DMS79 treated with DMSO at 0.1 percent for 48 hours (cell line): ENCODE results near the gene TBX21.
"Not testable (repeated sequence)": the region's sequence is repeated elsewhere in the genome, so short reads cannot be mapped to it uniquely, and the experiment has no call there.

Source experiments
- DNase-seq: peaks from one replicate; lab custom pipeline; 2025; lab: John Stamatoyannopoulos, UW

The TBX21 gene

DNA sequence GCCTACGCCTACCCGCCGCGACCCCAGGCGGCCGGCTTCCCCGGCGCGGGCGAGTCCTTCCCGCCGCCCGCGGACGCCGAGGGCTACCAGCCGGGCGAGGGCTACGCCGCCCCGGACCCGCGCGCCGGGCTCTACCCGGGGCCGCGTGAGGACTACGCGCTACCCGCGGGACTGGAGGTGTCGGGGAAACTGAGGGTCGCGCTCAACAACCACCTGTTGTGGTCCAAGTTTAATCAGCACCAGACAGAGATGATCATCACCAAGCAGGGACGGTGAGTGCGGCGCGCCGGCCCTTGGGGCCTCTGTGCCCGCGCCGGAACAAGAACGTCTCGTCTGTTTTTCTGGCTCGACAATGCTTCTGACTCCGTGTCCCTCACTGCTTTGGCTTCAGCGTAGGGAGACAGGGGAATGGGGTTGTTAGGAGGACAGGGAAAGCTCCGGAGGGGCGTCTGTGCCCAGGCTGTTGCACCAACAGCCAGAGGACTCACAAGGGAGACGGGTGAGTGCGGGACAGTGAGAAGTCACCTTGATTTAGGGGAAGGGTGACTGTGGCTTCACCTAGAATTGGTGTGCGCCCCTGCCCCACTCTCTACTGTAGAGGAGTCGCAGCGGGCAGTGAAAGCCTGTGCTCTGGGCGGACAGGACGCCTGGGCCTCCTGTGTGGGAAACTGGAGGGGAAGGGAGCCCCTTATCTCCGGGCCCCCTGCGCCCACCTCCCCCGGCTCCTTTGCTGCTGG lies 806 bp downstream of the TBX21 start:
- peak; percentile 13 for DNase-seq

DNA sequence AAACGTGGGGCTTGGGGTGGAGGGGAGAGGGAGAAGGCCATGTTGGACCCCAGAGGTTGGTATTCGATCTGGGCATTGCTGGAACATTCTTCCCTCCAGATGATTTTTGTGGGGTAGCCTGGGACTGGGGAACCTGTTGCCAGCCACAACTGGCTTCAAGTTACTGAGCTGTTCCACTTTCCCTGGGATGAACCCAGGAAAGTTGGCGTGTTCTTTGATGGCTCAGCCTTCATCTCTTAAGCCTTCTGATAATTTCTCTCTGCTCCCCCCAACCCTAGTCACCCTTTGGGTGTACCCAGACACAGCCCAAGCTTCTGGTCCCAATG lies 2.1 kb downstream of the TBX21 start:
- no peak for DNase-seq

DNA sequence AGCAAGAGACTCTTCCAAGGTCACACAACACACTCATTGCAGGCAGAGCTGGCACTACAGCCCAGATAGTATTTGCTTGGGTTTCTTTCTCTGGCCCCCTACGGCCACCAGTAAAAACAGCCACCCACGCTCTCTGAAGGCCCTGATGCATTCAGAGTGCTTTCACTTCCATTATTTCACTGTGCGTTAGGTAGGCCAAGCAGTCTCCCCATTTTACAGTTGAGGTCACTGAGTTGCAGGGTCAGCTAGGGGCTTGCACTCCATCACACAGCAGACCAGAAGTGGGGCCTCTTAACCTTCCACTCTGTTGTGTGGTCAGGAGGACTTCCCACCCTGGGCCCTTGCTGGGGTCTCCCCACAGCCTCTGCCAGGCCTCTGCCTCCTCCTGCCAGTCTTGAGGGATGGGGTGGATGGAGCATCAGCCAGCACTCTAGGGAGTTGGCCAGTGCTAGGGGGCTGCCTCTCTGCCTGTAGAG lies 2.5 kb downstream of the TBX21 start:
- DNase-seq = no peak

DNA sequence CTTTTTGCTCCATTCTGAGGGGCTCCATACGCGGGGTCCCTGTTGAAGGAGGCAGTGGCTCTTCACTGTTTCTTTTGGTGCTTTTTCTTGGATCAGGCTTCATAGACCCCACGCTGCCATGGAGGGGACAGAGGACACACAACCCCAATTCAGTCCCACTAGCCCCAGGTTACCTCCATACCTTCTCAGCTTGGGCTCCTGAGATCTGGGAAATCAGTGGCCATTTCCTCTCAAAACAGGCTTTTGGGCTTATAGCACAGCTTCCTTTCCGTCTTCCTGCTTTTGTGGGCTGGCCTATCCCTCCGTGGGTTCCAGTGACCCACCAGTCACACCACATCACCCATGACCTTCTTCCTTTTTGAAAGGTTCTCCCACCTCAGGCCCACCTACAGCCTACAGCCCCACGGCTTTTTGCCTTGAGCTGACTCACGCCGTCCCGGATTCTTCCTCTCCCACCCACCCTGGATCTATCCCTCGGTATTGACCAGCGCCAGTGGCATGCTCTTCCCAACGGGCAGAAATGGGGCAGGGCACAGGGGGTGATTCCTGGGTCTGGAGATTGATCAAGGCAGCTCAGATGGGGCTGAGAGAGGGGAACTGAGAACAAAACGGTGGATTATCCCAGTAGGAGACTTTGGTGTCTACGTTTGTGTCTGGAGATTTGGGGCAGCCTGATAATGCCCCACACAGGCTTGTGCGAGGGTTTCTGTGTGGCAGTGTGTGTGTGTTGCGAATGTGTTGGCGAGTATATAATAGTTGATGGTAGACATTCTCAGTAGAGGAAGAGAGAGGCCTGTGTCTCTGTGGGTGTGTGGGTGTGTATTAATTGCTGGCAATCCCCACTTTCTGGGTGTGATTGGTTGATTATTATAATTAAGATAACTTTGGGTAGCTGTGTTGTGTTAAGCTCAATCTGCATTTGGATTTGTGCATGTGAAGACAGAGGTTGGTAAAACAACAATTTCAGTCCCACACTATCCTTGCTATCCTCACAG lies 3.8 kb downstream of the TBX21 start:
- DNase-seq = no peak

DNA sequence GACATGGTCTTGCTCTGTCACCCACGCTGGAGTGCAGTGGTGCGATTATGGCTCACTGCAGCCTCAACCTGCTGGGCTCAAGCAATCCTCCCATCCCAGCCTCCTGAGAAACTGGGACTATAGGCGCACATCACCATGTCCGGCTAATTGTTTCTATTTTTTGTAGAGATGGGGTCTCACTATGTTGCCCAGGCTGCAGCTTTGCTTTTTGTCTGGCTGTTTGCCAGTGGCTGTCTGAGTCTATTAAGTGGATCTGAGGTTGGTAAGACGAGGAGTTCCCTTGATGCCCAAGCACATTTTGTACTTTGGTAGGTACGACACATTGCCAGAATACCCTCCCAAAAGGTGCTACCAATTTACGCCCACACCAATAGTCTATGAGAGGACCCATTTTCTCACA lies 5.1 kb downstream of the TBX21 start:
- no peak for DNase-seq

DNA sequence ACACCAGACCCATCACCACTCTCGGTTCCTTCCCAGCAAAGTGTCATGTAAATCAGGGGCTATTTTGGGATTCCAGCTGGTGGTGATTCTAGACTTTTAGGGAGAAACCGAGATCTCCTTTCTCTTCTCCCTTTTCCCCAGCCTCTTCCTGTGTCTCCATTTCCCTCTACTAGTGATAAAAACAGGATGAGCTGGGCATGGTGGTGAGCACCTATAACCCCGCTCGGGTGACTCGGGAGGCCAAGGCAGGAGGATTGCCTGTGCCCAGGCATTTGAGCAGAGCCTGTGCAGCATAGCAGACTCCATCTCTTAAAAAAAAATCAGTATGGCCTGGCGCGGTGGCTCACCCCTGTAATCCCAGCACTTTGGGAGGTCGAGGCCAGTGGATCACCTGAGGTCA lies 6.1 kb downstream of the TBX21 start:
- no peak for DNase-seq

DNA sequence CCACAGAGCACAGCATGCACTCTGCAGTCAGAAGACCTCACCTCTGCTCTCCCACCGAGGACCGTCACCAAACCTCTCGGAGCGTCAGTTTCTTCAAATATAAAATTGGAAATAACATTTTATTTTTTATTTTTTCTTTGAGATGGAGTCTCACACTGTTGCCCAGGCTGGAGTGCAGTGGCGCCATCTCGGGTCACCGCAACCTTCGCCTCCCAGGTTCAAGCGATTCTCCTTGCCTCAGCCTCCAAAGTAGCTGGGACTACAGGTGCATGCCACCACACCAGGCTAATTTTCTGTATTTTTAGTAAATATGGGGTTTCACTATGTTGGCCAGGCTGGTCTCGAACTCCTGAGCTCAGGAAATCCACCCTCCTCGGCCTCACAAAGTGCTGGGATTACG lies 6.9 kb downstream of the TBX21 start:
- DNase-seq = not testable (repeated sequence)

DNA sequence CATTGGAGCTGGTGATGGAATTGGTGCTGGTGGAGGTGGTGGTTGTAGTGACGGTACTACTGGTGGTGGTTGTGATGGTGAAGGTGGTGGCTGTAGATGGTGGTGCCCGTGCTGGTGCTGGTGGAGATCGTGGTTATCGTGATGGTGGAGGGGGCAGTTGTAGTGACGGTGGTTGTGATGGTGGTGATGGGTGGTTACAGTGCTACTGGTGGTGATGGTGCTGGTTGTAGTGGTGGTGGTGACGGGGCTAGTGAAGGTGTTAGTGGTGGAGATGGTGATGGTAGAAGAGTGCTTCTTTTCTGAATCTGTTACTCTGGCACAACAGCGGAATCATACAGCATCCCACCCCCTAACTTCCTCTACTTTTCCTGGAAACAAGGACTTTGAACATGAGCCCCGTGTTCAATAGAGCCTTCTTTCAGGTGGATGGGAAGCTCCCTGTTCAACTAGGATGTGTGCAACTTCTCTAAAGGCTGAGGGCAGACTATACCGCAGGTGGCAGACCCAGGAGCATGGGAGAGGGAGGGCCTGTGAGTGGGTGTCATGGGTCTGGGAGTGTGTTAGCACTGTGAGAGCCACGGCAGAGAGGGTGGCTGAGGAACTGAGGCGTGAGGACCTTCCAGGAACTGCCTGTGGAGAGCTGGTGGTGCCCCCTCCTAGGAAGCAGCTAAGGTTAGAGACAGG lies 8.2 kb downstream of the TBX21 start:
- DNase-seq = no peak

DNA sequence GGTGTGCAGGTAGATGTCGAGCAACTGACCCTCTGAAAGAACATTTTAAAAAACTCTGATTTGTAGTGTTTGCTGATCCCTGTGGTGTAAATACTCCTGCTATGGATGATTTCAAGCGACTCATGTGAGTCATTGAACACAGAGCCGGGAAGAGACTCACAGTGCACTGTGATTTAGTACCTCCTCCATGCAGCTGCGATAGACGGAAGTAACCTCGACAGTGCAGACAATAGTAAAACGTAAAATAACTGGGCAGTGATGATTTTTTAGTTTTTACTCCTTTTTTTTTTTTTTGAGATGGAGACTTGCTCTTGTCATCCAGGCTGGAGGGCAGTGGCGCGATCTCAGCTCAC lies 8.7 kb downstream of the TBX21 start:
- no peak for DNase-seq

DNA sequence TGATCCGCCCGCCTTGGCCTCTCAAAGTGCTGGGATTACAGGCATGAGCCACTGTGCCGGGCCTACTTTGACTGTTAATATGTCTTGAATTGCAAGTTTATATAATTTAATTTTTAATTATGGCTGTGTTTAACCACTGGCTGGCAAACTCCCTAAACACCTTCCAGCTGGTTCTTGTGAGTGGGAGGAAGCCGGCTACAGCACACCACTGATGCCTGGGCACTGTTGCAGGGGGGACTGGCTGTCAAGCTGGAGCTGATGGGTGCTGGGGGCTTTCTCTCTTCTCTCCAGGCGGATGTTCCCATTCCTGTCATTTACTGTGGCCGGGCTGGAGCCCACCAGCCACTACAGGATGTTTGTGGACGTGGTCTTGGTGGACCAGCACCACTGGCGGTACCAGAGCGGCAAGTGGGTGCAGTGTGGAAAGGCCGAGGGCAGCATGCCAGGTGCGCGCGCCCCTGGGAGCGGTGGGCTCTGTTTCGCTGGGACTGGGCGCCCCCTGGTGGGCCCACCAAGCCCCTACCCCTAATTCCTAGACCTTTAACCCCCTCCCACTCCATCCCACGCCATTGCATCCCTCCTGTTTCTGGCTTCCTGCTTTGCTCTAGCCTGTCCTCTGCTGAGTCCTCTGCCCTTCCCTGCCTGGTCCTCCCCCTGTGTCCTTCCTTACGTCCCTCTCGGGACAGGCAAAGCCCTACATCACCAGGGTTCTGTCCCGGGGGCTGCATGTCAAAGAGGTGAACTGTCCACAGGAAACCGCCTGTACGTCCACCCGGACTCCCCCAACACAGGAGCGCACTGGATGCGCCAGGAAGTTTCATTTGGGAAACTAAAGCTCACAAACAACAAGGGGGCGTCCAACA lies 9.5 kb downstream of the TBX21 start:
- peak; percentile 13 for DNase-seq

DNA sequence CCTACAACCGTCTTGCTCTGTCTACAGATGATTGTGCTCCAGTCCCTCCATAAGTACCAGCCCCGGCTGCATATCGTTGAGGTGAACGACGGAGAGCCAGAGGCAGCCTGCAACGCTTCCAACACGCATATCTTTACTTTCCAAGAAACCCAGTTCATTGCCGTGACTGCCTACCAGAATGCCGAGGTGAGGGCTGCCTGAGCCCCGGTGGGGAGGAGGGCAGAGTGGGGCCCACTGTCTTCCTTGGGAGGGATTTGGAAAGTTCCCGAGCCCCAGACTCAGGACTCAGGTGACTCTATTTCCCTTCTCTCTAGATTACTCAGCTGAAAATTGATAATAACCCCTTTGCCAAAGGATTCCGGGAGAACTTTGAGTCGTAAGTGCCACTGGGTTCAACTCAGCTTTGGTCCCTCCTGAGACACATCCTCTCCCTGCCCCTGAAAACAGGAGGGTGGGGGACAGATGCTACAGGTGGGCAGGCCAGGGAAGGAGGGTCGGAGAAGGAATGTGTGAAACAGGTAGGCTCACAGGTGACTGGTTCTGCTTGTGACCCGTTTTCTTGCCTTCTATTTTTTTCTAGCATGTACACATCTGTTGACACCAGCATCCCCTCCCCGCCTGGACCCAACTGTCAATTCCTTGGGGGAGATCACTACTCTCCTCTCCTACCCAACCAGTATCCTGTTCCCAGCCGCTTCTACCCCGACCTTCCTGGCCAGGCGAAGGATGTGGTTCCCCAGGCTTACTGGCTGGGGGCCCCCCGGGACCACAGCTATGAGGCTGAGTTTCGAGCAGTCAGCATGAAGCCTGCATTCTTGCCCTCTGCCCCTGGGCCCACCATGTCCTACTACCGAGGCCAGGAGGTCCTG lies 11.4 kb downstream of the TBX21 start:
- no peak for DNase-seq

DNA sequence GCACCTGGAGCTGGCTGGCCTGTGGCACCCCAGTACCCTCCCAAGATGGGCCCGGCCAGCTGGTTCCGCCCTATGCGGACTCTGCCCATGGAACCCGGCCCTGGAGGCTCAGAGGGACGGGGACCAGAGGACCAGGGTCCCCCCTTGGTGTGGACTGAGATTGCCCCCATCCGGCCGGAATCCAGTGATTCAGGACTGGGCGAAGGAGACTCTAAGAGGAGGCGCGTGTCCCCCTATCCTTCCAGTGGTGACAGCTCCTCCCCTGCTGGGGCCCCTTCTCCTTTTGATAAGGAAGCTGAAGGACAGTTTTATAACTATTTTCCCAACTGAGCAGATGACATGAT lies 12.0 kb downstream of the TBX21 start:
- DNase-seq = no peak

DNA sequence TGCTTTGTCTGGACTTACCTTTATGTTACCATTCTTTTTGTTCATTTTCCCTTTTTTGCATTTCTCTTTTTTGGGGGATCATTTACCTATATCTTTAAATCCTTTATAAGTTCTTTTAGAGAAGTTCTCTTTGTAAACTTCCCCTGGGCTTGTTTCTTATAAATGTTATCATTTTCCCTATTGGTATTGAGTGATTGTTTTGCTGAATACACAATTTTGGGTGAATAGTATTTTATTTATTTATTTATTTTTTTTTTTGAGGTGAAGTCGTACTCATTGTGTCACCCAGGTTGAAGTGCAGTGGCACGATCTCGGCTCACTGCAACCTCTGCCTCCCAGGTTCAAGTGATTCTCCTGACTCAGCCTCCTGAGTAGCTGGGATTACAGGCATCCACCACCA lies 18.4 kb downstream of the TBX21 start:
- no peak for DNase-seq

DNA sequence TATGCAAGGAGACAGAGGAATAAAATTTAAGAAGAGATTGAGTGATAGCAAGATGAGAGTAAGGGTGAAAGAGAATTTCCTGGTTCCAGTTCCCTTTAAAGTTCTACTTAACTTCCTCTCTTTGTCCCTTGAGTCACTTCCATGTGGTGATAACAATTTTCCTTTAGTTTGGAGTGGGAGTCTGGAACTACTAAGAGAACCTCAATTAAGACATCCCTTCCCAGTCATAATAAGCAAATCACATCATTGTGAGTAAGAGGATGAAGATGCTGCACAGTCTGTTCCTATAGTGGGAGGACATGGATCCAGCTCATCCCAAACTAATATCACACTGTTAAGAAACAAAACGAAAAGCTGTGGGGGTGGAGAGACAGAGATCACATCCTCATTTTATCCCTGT lies 24.4 kb downstream of the TBX21 start:
- no peak for DNase-seq

DNA sequence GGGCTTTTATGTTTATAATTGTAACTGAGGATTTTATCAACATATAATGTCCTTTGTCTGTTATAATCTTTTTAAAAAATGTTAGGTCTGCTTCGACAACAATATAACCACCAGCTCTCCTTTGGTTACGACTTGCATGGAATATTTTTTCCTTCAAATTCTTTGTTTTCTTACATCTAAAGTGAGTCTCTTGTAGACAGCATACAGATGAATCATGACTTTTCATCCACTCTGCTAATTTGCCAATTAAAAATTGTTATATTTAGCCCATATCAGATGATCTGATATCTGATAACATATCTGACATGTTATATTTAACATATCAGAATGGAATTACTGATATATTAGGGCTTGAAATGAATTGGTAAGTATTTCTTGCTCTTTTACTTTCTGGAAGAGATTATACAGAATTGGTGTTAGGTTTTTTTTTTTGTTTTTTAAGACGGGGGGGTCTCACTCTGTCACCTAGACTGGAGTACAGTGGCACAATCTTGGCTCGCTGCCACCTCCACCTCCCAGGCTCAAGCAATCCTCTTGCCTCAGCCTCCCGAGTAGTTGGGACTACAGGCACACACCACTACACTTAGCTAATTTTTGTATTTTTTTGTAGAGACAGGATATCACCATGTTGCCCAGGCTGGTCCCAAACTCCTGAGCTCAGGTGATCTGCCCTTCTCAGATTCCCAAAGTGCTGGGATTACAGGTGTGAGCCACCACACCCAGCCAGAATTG lies 27.5 kb downstream of the TBX21 start:
- no peak for DNase-seq

DNA sequence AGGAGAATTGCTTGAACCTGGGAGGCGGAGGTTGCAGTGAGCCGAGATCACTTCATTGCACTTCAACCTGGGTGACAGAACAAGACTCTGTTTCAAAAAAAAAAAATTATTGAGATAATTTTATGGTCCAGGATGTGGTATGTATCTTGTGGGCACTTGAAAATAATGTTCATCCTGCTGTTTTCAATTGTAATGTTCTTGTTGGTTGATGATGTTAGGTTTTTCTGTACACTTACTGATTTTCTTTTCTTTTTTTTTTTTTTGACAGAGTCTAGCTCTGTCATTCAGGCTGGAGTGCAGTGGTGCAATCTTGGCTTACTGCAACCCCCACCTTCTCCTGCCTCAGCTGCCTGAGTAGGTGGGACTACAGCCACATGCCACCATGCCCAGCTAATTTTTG lies 29.7 kb downstream of the TBX21 start:
- DNase-seq = no peak

DNA sequence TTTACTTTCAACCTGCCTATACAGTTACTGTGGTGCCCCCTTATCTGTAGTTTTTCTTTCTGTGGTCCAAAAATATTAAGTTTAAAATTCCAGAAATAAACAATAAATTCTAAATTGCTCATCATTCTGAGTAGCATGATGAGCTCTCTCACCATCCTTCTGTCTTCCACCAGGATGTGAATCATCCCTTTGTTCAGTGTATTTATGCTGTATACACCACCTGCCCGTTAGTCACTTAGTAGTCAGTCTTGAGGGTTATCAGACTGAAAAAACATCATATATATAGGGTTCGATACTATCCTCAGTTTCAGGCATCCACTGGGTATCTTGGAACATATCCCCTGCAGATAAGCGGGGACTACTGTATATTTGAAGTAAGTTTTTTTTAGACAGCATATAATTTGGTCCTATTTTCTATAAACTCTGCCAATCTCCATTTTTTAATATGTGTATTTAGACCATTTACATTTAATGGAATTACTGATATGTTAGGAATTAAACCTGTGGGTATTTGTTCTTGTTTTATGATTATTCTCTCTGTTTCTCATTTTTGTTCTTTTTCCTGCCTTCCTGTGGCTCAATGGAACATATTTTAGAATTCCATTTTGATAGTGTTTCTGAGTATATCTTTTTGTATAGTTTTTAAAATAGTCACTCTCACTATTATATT lies 31.0 kb downstream of the TBX21 start:
- no peak for DNase-seq

DNA sequence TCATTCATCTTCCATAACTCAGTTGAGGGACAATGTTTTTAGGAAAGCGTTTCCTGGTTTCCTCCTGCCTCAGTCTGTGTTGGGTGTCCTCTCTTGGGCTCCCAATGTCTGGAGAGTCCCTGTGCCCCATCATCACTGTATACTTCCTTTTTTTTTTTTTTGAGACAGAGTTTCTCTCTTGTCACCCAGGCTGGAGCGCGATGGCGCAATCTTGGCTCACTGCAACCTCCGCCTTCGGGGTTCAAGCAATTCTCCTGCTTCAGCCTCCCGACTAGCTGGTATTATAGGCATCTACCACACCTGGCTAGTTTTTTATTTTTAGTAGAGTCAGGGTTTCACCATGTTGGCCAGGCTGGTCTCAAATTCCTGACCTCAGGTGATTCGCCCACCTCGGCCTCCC lies 40.6 kb downstream of the TBX21 start:
- DNase-seq = not testable (repeated sequence)

DNA sequence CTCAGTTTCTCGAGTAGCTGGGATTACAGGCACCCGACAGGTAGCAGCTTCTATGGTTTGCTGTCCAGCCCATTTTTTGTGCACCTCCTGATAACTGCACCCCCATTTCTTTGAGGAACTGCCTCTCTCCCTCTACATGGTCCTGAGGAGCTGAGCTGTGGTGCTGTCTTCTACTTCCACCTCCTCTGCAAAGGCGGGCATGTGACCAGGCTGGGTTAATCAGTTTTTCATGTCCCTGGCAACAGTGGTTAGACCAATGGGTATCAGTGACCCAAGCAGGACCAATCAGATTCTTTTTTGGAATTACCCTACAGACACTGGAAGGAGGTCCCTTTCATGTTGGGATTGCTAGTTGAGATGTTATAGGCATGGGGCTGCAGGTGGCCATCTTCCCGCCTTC lies 41.3 kb downstream of the TBX21 start:
- no peak for DNase-seq
